NCI-H446 (cell line): ENCODE measurements around the gene XPOT.
"Not testable (repeated sequence)": the region's sequence is repeated elsewhere in the genome, so short reads cannot be mapped to it uniquely, and the experiment has no call there.

ENCODE experiments used
- DNase-seq, 2 experiments: peaks; one replicate each; lab custom pipeline; 2025; lab: John Stamatoyannopoulos, UW

The XPOT gene, protein sequence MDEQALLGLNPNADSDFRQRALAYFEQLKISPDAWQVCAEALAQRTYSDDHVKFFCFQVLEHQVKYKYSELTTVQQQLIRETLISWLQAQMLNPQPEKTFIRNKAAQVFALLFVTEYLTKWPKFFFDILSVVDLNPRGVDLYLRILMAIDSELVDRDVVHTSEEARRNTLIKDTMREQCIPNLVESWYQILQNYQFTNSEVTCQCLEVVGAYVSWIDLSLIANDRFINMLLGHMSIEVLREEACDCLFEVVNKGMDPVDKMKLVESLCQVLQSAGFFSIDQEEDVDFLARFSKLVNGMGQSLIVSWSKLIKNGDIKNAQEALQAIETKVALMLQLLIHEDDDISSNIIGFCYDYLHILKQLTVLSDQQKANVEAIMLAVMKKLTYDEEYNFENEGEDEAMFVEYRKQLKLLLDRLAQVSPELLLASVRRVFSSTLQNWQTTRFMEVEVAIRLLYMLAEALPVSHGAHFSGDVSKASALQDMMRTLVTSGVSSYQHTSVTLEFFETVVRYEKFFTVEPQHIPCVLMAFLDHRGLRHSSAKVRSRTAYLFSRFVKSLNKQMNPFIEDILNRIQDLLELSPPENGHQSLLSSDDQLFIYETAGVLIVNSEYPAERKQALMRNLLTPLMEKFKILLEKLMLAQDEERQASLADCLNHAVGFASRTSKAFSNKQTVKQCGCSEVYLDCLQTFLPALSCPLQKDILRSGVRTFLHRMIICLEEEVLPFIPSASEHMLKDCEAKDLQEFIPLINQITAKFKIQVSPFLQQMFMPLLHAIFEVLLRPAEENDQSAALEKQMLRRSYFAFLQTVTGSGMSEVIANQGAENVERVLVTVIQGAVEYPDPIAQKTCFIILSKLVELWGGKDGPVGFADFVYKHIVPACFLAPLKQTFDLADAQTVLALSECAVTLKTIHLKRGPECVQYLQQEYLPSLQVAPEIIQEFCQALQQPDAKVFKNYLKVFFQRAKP

DNA sequence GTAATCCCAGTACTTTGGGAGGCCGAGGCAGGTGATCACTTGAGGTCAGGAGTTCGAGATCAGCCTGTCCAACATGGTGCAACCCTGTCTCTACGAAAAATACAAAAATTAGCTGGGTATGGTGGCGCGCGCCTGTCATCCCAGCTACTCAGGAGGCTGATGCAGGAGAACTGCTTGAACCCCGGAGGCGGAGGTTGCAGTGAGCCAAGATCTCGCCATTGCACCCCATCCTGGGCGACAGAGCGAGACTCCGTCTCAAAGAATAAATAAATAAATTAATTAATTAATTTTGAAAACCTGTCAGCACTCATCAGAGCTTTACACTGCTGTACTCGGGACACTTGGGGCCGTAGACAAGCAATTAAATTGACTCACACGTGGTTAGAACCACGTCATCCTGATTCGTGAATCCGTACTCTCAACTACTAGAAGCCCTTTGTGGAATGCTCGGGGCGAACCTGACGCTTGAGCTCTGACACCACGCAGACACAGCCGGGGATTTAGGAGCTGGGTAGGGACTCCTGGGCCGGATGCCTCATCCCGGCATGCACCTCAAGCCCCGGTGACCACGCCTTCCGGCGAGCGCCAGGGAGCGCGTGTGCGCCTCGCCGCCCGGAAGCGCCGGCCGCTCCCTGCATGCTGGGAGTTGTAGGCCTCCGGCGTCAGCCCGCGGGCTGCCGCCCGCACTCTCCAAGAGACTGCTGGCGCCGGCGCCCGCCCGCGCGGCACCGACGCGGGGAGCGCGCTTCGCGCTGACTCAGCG, at the start of gene XPOT:
Gene XPOT, plus strand, starts transcription at position 686 of the 763 bp plus-strand sequence. CDS start 5,644 bp downstream, outside the sequence.
- peak; percentile 92 to 98 for DNase-seq

DNA sequence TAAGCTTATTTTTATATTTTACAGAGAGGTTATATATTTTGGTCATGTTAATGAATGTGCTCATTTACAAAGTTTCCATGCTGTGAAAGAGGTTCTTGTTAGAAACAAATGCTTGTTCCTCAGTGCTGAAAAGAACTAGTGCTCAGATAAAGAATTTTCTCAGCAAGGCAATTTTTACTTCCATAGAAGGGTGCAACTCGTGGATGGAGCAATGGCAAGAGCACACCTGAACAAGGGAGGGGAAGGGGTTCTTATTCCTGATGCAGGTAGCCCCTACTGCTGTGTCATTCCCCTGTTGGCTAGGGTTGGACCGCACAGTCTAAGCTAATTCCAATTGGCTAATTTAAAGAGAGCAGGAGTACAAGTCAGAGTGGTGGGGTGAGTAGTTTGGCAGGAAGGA, 48.0 kb upstream of the XPOT start:
- DNase-seq = not testable (repeated sequence)

DNA sequence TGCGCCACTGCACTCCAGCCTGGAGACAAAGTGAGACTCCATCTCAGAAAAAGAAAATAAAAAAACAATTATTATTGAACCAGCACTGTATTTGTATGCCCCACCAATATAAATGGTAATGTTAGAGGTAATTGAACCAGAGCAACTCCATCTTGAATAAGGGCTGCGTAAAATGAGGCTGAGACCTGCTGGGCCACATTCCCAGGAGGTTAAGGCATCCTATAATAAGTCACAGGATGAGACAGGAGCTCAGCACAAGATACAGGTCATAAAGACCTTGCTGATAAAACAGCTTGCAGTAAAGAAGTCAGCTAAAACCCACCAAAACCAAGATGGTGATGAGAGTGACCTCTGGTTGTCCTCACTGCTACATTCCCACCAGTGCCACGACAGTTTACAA, 43.0 kb upstream of the XPOT start:
- DNase-seq = not testable (repeated sequence)

DNA sequence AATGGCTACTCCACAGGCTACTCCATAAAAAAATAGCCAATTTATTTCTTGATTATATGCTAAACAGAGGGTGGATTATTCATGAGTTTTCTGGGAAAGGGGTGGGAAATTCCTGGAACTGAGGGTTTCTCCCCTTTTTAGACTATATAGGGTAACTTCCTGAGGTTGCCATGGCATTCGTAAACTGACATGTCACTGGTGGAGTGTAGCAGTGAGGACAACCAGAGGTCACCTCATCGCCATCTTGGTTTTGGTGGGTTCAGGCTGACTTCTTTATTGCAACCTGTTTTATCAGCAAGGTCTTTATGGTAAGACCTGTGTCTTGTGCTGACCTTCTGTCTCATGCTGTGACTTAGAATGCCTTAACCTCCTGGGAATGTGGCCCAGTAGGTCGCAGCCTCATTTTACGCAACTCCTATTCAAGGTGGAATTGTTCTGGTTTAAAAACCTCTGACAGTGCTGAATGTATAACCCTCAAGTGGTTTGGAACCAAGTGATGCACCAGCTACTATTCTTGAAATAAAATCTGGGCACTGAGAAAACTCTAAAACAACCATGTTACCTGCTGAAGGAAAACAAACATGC, 41.4 kb upstream of the XPOT start:
- no peak for DNase-seq

GRCh38 chr12:64383675-64384074, 20.5 kb upstream of the XPOT start:
- no peak for DNase-seq

GRCh38 chr12:64385019-64385418, 19.2 kb upstream of the XPOT start:
- no peak for DNase-seq

DNA sequence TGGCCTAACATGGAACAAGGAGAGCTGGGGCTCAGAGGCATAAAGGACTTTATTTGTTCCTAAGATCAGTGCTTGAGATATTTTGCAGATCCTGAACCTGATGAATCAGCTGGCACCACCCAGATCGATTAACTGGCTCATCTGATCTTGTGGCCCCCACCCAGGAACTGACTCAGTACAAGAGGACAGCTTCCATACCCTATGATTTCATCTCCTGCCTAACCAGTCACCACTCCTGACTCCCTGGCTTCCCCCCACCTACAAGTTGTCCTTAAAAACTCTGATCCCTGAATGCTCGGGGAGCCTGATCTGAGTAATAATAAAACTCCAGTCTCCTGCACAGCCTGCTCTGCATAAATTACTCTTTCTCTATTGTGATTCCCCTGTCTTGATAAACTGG, 18.7 kb upstream of the XPOT start:
- no peak for DNase-seq

DNA sequence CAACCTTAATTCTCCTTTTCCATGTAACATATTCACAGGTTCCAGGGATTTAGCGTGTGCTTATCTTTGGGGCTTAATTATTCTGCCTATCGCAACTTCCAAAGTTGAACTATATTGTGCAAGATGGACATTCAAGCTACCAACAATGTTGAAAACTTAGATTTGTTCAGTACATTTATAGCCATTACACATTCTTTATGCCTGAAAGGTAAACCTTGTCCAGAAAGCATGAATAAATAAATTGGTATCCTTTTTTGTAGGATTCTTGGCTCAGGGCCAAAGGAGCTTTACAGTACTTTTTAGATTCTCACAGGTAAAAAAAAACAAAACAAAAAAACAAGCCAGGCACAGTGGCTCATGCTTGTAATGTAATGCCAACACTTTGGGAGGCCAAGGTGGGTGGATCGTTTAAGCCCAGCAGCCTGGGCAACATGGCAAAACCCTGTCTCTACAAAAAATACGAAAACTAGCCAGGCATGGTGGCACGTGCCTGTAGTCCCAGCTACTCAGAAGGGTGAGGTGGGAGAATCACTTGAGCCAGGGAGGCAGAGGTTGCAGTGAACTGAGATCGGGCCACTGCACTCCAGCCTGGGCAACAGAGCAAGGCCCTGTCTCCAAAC, 16.9 kb upstream of the XPOT start:
- no peak for DNase-seq

DNA sequence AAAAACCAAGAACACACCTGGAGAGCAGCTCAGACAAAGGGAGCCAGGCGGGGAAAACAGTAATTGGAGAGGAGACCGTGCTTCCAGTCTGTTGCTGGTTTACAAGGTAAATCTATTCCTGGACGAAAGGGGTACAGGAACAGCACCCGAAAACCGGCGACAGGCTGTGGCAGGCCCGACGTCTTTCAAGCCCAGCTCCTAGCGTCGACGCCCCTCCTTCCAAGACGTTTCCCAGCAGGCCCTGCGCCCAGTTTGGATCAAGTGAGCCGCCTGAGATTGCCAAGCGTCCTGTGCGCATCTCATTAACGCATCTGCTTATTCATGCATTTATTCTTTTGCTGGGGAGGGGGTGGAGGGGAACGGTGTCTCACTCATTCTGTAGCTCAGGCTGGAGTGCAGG, 15.0 kb upstream of the XPOT start:
- no peak for DNase-seq

DNA sequence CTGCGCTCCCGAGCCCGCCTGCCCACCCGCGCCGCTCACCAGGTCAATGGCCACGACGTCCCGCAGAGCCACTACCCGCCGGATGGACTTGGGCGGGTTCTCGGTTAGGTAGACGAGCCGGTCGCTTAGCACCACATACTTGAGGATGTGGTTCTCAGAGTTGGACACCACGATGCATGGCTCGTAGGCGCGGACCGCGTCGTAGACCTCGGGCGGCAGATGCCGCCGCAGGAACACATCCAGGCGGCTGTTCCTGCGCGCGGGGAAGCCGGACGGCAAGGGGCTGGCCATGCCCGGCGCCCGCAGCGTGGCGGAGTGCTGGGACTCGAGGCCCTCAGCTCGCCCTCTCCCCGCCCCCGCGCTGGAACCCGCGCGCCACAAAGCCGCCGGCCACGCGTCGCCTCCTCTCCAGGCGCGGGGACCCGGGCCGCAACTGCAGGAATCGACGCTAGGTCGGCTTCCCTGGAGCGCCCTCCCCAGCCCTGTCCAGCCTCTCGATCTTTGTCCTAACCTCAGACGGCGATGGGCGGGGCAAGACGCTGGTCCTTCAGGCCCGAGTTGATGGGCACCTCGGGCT, 13.8 kb upstream of the XPOT start, which contains the start of gene C12orf56:
Gene C12orf56, minus strand, starts transcription at position 484 of the 577 bp plus-strand sequence. Its CDS starts 193 bp downstream, at position 291.
- no peak for DNase-seq

- no peak for DNase-seq
Observed at GRCh38 chr12:64392221-64392620, 12.0 kb upstream of the XPOT start.

- DNase-seq = no peak
Observed at GRCh38 chr12:64395739-64396138, 8.5 kb upstream of the XPOT start.

- no peak for DNase-seq
Observed at GRCh38 chr12:64400041-64400440, 4.2 kb upstream of the XPOT start.

DNA sequence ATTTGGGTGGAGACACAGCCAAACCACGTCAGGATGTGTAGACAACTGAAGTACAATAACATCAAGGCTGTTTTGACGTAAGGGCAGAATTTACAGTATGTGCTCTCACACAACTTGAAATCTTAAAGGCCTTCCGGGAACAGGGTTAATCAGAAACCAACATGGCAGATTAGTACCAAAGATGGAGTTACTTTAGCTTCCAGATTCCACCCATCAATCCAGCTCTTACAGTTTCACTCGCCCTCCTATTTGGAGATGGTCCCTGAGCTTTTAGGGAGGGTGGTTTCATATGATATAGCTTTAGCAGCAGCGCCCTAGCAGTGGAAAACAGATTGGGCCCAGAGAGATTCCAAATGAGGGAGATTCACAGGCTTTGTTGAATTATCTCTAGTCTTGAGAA, 2.0 kb upstream of the XPOT start:
- no peak for DNase-seq

GRCh38 chr12:64404470-64405256, 471 bp downstream of the XPOT start:
- DNase-seq = peak; percentile 61 to 64

DNA sequence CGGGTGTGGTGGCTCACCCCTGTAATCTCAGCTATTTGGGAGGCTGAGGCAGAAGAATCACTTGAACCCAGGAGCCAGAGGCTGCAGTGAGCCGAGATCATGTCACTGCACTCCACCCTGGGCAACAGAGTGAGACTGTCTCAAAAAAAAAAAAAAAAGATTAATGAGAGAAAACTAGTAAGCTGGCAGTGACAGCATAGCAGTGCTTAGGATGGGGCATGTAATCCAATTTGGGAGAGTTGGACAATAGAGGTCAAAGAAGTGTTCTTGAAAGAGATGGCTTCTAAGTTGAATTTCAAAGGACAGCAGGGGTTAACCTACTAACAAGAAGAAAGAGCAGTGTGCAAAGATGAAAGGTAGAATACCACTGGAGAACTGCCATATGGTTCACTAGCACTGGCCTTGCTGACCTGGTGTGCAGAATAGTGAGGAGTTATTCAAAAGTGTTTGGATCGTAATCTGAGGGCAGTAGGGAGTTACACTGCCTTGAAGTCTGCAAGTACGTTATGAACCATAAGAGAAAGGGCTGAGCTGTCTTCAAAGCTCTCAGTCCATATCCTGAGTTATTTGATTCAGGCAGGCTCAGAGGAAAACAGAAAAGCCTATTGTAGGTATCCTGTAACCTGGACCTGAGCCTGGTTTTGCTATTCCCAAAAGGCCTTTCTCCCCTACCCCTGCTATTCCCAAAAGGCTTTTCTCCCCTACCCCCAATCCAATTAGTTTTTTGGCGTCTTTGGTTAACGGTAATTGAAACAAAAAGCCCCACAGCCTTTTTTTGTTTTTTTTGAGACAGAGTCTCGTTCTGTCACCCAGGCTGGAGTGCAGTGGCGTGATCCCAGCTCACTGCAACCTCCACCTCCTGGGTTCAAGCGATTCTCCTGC, 3.4 kb downstream of the XPOT start:
- DNase-seq = no peak

DNA sequence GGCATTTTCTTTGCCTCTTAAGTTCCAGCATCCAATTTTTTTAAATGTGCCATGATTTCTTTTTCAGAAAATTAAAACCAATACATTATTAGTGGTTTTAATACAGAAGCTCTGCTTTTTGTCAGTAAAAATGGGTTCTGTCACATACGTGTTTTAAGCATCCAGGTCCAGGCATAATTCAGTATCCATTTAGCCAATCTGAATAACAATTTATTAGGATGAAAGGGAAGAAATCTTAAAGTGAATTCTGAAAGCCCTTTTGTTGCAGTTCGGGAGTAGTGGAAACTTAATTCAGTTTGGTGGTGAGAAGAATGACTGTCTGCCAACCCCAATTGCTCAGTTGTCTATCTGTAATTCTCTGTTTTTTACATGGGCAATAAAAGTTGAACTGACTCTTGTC, 7.2 kb downstream of the XPOT start:
- no peak for DNase-seq

DNA sequence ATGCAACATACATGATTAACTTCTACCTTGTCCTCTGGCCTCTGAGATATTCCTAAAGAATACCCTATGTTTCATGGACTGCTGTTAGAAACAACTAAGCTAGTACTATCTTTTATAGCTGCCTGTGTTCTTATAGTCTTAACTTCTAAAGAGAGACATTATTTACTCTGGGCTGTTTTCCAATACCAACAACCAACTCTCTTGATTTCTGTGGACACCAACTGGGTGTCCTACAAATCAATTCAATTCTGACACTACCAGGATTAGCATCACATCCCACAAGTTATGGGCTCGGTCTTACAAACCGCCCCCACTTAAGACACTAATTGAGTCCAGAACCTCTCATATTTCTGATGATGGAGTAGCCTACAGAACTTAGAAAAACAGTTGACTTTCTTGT, 8.3 kb downstream of the XPOT start:
- no peak for DNase-seq

- DNase-seq = no peak
Observed at GRCh38 chr12:64413884-64414283, 9.7 kb downstream of the XPOT start.
